Thyroid gland (tissue), 4 donors: Measurements from ENCODE around the gene DHRS7B. TPM values are rescaled to one million over a fixed set of nuclear protein-coding genes. Genes with fewer than 3 reads are reported as not detected.
"Not testable (repeated sequence)": the region's sequence is repeated elsewhere in the genome, so short reads cannot be mapped to it uniquely, and the experiment has no call there.

Experiments used
- DNase-seq, 2 donors: peaks; one replicate each; pipeline ENCODE4 v3.0.0-alpha.2; 2019
- H3K27ac ChIP-seq, 3 donors: fragments of 200-600 bp; sonication (generic); 1 replicate in 2 of 3; 2 replicates in 1 of 3; pipeline ENCODE4 v1.5.1; 2016 to 2019; ENCODE audit warnings: mild to moderate bottlenecking in 1 of 3, moderate library complexity in 1 of 3
- H3K27me3 ChIP-seq: fragments of 200-600 bp; sonication (generic); one replicate; pipeline ENCODE4 v1.5.1; 2019
- H3K36me3 ChIP-seq, 2 donors: fragments of 200-600 bp; sonication (generic); one replicate each; pipeline ENCODE4 v1.5.1; 2016 to 2019
- H3K4me1 ChIP-seq, 2 donors: fragments of 200-600 bp; sonication (generic); one replicate each; pipeline ENCODE4 v1.5.1; 2017 to 2019
- H3K4me3 ChIP-seq, 3 donors: fragments of 200-600 bp; sonication (generic); replicated peaks in 1 of 3; 1 replicate in 2 of 3; 2 replicates in 1 of 3; pipeline ENCODE4 v1.5.1; 2016; ENCODE audit warnings: mild to moderate bottlenecking in 1 of 3
- H3K9me3 ChIP-seq: fragments of 200-600 bp; sonication (generic); one replicate; pipeline ENCODE4 v1.5.1; 2017
- CTCF ChIP-seq, 6 experiments: fragments of 200-600 bp in 3 of 6; fragments of 450-650 bp in 3 of 6; sonication (generic) in 3 of 6; IDR thresholded peaks; one replicate each; pipeline ENCODE4 v1.5.1; 2016 to 2019; ENCODE audit warnings: antibody characterized with exemption in 6 of 6, mild to moderate bottlenecking in 2 of 6, inconsistent platforms in 1 of 6, moderate library complexity in 1 of 6
- POLR2A ChIP-seq, 2 donors: fragments of 450-650 bp; IDR thresholded peaks; one replicate each; pipeline ENCODE4 v1.6.1; 2017; ENCODE audit warnings: antibody characterized with exemption in 2 of 2, mild to moderate bottlenecking in 2 of 2, moderate library complexity in 1 of 2
- WGBS, 2 donors: methylation state at CpG; one replicate each; pipeline ENCODE4 v1.1.5; 2017; 5-methylcytosine and 5-hydroxymethylcytosine counted together
- intact Hi-C: fragments of 100-400 bp; cut with DNase I; formaldehyde crosslinking; loops from one replicate; pipeline ENCODE4 v1.15.1; 2023
- total RNA-seq, 4 donors: library from RNA; depleted of rRNA; stranded (reverse); fragments of >200 nt; gene quantifications; one replicate each; pipeline ENCODE4 v1.2.3, GENCODE V29; 2016

The DHRS7B gene
- total RNA-seq, 4 donors from 2014 or later: 34.1 to 74.1 (median 57.1) TPM

DNA sequence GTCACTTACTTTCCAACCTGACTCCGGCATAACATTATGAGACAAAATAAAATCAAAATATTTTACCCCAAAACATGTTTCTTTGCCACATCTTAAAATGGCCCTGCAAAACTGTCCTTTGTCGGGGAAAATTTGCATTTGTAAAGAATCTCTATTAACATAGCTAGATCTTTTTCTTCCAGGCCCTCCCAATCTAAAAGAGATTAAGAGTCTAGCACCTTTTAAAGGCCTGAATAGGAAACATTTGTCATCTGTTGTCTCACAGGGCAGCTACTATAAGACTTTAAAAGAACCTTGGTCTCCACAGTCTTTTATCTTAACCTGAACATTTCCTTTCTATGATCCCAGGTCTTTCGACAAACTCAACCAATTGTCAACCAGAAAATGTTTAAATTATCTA, 18.1 kb upstream of the DHRS7B start:
- Histone ChIP-seq H3K27ac (no peak overlapping the region), H3K36me3 (no peaks in the 10 kb centered on the region), H3K4me3 (no peak overlapping the region), H3K4me1 (no peaks in the 10 kb centered on the region), H3K27me3 (no peaks in the 10 kb centered on the region), H3K9me3 (no peaks in the 10 kb centered on the region)
- TF ChIP-seq POLR2A (IDR thresholded peaks at IDR 0.05) (no peak), CTCF (IDR thresholded peaks at IDR 0.05) (no peak)
- intact Hi-C loops: no loop called here
- DNase-seq: no peak
- whole genome bisulfite sequencing, 2 donors: 92 to 93% methylated on average over 3 of the region's 3 CpGs

- Histone ChIP-seq H3K27ac (no peak overlapping the region), H3K36me3 (no peaks in the 10 kb centered on the region), H3K27me3 (no peaks in the 10 kb centered on the region), H3K4me1 (no peaks in the 10 kb centered on the region), H3K4me3 (no peak overlapping the region), H3K9me3 (no peaks in the 10 kb centered on the region)
- WGBS, 2 donors: 79 to 80% methylated on average over 5 of the region's 5 CpGs
- intact Hi-C loops: no loop called here
- TF ChIP-seq CTCF (IDR thresholded peaks at IDR 0.05): no peak
- no peak for TF ChIP-seq POLR2A (IDR thresholded peaks at IDR 0.05)
- DNase-seq: no peak
Observed at GRCh38 chr17:21113049-21113690, 13.6 kb upstream of the DHRS7B start.

DNA sequence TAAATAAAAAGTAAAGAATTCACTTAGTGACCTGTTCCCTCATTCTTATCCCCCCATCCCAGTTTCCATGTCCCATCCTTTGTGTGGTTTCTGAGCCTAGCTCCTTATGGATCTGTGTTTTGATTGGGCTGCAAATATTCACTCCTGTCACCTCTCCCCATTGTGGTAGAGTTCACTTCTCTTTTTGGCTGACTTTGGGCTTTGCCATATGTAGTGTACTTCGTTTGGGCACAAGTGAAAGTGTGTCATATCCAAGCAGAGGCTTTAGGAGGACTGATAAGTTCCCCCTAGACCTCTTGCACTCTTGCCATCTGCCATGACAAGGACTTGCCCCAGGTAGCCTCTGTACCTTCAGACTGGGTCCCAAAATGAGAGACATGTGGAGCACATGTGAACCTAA, 13.0 kb upstream of the DHRS7B start:
- H3K27ac ChIP-seq: no peak overlapping the region
- WGBS, 2 donors: 57 to 59% methylated on average over 1 of the region's 1 CpG
- intact Hi-C loops: no loop called here
- TF ChIP-seq POLR2A (IDR thresholded peaks at IDR 0.05): no peak
- TF ChIP-seq CTCF (IDR thresholded peaks at IDR 0.05): no peak
- H3K27me3 ChIP-seq: no peaks in the 10 kb centered on the region
- H3K9me3 ChIP-seq: no peaks in the 10 kb centered on the region
- no peaks in the 10 kb centered on the region for H3K36me3 ChIP-seq
- no peaks in the 10 kb centered on the region for H3K4me1 ChIP-seq
- no peak for DNase-seq
- no peak overlapping the region for H3K4me3 ChIP-seq

- H3K27me3 ChIP-seq, H3K27ac ChIP-seq, H3K4me1 ChIP-seq, H3K36me3 ChIP-seq, H3K4me3 ChIP-seq, intact Hi-C loops, H3K9me3 ChIP-seq, DNase-seq: not testable (repeated sequence)
- 85 to 94% methylated on average over 4 of the region's 4 CpGs for WGBS, 2 donors
Observed at GRCh38 chr17:21114791-21115190, 12.0 kb upstream of the DHRS7B start.

DNA sequence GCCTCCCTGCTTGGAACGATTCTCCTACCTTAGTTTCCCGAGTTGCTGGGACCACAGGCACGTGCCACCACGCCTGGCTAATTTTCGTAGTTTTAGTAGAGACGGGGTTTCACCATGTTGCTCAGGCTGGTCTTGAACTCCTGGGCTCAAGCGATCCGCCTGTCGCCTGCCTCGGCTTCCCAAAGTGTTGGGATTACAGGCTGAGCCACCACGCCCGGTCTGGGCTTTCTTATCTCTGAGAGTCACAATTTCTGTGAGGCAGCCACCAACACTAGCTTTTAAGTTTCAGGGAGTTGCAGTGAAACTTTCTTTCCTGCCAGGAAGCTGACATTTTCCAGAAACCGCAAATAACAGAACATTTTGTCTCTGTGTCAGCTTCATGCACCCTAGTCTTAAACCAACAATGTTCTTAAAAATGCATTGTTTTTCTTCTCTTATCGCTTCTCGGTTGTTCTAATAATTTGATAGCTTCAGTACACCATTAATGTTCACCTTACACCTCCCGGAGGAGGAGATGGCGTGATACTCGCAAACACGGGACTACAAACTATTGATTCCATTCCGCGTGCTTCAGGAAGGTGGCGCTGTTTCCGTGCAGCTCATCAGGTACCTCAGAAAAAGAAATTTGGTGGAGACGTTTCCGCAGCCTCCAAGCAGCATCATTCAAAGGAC, 7.4 kb upstream of the DHRS7B start:
- H3K4me1 ChIP-seq: peaks cover 0 to 9% of the 10 kb centered on the region in 2 donors
- H3K27me3 ChIP-seq: no peaks in the 10 kb centered on the region
- no peak overlapping the region for H3K4me3 ChIP-seq
- DNase-seq: peak; percentile 66 to 73
- no peaks in the 10 kb centered on the region for H3K36me3 ChIP-seq
- H3K27ac ChIP-seq: peak overlapping the region in 1 of 3 donors; percentile 18
- intact Hi-C loops: no loop called here
- no peak for TF ChIP-seq POLR2A (IDR thresholded peaks at IDR 0.05)
- TF ChIP-seq CTCF (IDR thresholded peaks at IDR 0.05): peak; percentile 67 to 87 (median 74)
- WGBS, 2 donors: 28 to 35% methylated on average over 25 of the region's 25 CpGs
- H3K9me3 ChIP-seq: no peaks in the 10 kb centered on the region
